ENCODE data around the gene KIRREL3.

The KIRREL3 gene

DNA sequence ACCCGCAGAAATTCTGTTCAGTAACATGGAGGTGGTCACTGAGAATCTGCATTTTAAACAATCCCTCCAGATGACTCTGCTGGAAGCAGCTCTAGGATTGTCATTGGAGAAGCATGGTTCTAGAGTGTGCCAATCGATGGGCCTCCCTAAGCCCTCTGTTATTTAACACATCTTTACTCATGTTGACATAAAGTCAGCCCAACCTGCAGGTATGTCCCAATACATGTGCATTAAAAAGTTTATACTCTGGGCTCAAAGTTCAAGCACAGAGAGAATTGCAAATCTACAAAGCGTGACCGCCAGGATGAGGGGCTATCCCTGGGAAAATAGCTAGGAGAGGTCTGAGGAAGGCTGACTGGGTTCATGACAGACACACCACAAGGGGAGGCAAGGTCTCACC is 116.4 kb downstream of the KIRREL3 start:
- TF ChIP-seq, protein P1, sequence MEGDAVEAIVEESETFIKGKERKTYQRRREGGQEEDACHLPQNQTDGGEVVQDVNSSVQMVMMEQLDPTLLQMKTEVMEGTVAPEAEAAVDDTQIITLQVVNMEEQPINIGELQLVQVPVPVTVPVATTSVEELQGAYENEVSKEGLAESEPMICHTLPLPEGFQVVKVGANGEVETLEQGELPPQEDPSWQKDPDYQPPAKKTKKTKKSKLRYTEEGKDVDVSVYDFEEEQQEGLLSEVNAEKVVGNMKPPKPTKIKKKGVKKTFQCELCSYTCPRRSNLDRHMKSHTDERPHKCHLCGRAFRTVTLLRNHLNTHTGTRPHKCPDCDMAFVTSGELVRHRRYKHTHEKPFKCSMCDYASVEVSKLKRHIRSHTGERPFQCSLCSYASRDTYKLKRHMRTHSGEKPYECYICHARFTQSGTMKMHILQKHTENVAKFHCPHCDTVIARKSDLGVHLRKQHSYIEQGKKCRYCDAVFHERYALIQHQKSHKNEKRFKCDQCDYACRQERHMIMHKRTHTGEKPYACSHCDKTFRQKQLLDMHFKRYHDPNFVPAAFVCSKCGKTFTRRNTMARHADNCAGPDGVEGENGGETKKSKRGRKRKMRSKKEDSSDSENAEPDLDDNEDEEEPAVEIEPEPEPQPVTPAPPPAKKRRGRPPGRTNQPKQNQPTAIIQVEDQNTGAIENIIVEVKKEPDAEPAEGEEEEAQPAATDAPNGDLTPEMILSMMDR (IDR thresholded peaks at IDR 0.05; ENCODE audit: low read depth, low read length, missing control alignments), result no peak
- no peak overlapping the region for H3K4me3 ChIP-seq (ENCODE audit: low read depth, low read length)
- DNase-seq (ENCODE audit: low read depth), result no peak

DNA sequence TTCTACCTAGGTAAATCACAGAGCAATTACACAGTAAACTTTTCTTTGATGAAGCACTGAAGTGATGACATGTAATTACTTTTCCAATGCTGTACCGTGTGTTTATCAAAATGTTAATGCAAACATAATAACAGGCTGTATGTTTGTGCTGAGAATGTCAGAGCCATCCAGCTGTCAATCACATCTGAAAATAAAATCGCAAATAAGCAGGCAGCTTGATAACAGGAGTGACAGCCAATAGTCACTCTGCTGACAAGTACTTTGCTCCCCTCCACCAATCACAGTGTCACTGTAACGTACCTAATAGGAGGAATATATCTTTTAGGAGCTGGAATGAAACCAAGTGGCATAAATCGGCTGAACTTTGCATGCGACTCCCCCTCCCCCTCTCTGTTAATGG is 119.7 kb downstream of the KIRREL3 start:
- no peak for DNase-seq (ENCODE audit: low read depth)
- no peak overlapping the region for H3K4me3 ChIP-seq (ENCODE audit: low read depth, low read length)
- TF ChIP-seq, protein P1 (IDR thresholded peaks at IDR 0.05; ENCODE audit: low read depth, low read length, missing control alignments), result no peak

DNA sequence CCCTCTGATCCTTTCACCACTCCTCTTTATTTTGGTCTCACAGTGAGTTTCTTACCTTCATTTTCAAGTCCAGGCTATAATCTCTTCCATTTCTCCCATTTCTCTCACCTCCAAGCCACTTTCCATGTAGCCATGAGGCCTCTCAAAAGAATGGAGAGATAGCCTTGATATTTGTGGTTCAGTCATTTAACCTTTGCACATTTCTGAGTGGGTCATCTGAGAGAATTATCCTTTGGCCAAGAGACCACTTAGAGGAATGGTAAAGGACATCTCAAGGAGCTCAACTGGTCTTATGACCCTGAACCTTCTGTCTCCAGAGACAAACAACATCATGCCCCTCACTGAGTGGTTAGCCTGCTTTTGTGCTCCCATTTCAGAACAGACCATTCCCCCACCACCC is 121.1 kb downstream of the KIRREL3 start:
- TF ChIP-seq, protein P1 (IDR thresholded peaks at IDR 0.05; ENCODE audit: low read depth, low read length, missing control alignments), result no peak
- DNase-seq (ENCODE audit: low read depth), result no peak

DNA sequence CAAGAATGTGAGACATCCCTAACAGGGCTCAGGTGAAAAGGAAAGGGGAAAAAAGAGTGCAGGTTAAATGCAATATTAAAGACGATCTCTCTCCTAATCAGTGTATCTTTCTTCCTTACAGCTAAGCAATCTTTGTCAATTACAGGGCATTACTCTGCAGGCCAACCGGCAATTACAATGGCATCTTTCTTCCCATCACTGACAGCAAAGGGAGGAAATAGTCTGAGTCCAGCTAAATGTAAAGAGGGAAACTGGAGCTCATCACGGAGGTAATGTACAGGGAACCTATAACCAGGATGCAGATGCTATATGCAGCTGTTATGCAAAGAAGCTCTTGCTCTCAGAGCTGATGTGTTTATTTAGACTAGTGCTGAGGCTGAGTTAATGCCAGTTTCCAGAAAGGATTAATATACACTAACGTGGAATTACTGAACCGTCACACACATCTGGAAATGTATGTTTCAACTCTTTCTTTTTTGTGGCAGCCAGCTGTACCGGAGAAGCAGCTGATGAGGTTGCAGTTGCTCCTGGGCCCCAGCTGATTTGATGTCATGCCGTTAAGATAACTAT is 121.6 kb downstream of the KIRREL3 start:
- no peak overlapping the region for H3K4me3 ChIP-seq (ENCODE audit: low read depth, low read length)
- no peak for DNase-seq (ENCODE audit: low read depth)
- TF ChIP-seq, protein P1 (IDR thresholded peaks at IDR 0.05; ENCODE audit: low read depth, low read length, missing control alignments), result no peak

More for the DNA sequence above, 121.1 kb downstream of the KIRREL3 start:
- no peak overlapping the region for H3K4me3 ChIP-seq (ENCODE audit: low read depth, low read length)

DNA sequence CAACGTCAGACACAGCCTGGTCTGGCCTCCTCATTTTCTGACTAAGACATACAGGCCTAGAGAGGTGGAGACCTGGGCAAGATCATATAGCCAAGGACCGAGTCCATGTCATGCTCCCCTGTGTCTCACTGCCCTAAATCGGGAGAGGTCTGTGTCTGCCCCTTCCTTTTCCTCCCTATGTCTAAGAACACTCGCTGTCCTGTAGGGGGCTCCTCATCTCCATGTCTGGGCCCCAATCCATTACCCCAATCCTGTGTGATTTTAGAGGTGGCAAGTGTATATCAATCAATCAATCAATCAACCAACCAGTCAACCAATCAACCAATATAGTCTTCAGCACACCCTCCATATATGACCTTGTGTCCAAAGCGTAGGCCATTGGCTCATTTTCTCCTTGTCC is 125.7 kb downstream of the KIRREL3 start:
- no peak overlapping the region for H3K4me3 ChIP-seq (ENCODE audit: low read depth, low read length)
- TF ChIP-seq, protein P1 (IDR thresholded peaks at IDR 0.05; ENCODE audit: low read depth, low read length, missing control alignments), result peak; percentile 55
- DNase-seq (ENCODE audit: low read depth), result no peak

DNA sequence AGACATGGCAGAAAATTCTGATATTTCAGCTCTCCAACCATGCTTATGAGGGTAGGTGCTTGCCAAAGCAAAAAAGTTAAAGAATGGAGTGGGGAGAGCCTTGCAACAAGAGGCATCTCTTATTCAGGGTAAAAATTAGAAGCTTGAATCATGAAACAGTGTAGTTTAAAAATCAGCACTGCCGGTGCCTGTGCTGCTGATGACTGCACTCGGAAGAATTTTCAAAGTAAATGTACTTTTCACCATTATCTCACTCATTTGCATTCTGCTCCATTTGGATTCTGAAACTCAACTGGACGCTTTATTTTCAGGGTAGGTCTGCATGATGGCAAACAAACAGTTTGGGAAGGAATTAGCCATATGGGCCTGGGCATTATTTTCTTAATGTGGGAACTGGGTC is 126.3 kb downstream of the KIRREL3 start:
- DNase-seq (ENCODE audit: low read depth), result no peak
- H3K4me3 ChIP-seq (ENCODE audit: low read depth, low read length), result no peak overlapping the region
- TF ChIP-seq, protein P1 (IDR thresholded peaks at IDR 0.05; ENCODE audit: low read depth, low read length, missing control alignments), result no peak

DNA sequence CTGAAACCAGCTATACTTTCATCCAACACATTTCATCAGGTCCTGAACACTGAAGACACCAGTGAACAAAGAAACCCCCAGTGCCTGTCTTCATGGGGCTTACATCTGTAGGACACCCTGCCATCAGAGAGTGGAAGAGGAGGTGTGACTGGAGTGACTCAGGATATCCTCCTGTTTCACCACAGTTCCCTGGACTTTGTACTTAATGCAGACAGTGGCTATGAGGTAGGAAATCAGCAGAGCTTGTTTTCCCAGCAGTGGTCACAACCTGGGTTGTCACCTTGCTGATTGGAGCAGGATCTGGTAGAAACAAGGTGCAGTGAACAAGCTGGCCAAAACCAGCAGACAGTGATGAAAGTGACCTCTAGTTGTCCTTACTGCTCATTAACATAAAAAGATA is 128.8 kb downstream of the KIRREL3 start:
- no peak for DNase-seq (ENCODE audit: low read depth)
- no peak overlapping the region for H3K4me3 ChIP-seq (ENCODE audit: low read depth, low read length)
- TF ChIP-seq, protein P1 (IDR thresholded peaks at IDR 0.05; ENCODE audit: low read depth, low read length, missing control alignments), result no peak
